ENCODE results near the gene GOSR1. TPM values are rescaled to one million over a fixed set of nuclear protein-coding genes. Genes with fewer than 3 reads are reported as not detected.

The GOSR1 gene
- total RNA-seq, 1 experiment from 2014 or later: 58.1 TPM

DNA sequence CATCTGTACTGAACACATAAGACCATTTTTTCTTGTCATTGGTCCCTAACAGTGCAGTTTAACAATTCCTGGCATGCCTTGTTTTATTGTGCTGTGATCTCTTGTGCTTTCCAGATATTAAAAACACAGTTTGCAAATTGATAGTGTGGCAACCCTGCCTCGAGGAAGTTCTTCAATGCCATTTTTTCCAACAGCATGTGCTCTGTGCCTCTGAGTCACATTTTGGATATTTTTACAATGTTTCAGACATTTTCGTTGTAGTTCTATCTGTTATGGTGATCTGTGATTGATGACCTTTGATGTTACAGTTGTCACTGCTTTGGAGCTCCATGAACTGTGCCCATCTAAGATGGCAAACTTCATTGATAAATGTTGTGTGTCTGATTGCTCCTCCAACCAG is 66.2 kb downstream of the GOSR1 start:
- no peaks in the 10 kb centered on the region for H3K9me3 ChIP-seq (ENCODE audit: control insufficient read depth, low read depth, low read length)

More for the DNA sequence above, 66.2 kb downstream of the GOSR1 start:
- Histone ChIP-seq H3K4me1 (ENCODE audit: insufficient read depth, low read length) (no peaks in the 10 kb centered on the region), H4K5ac (ENCODE audit: insufficient read length, low read depth, low read length) (no peak overlapping the region), H2BK5ac (ENCODE audit: insufficient read length, low read length) (no peak overlapping the region), H2AK5ac (ENCODE audit: insufficient read length, low read length) (no peak overlapping the region), H3K4me2 (ENCODE audit: insufficient read depth, insufficient read length, low read length) (no peak overlapping the region), H4K91ac (ENCODE audit: insufficient read length, low read depth, low read length) (no peak overlapping the region), H3K79me2 (ENCODE audit: insufficient read depth, low read length) (no peaks in the 10 kb centered on the region), H3K18ac (ENCODE audit: insufficient read length, low read depth, low read length) (no peak overlapping the region), H3K23ac (ENCODE audit: insufficient read length, low read depth, low read length) (no peak overlapping the region), H3K27me3 (ENCODE audit: insufficient read depth, low read length) (no peaks in the 10 kb centered on the region), H3T11ph (ENCODE audit: low read length) (no peak overlapping the region), H2BK20ac (ENCODE audit: low read depth, low read length, poor library complexity, severe bottlenecking) (no peak overlapping the region), H2AFZ (ENCODE audit: low read length) (no peak overlapping the region), H3K14ac (ENCODE audit: insufficient read depth, low read length) (no peak overlapping the region), H3K27ac (ENCODE audit: insufficient read length, low read depth, low read length) (no peak overlapping the region), H3K23me2 (ENCODE audit: insufficient read length, low read depth, low read length, poor library complexity, severe bottlenecking) (no peaks in the 10 kb centered on the region), H3K4ac (ENCODE audit: low read depth, low read length) (no peak overlapping the region), H4K20me1 (ENCODE audit: control insufficient read depth, insufficient read depth, insufficient read length) (no peaks in the 10 kb centered on the region), H4K8ac (replicated peaks; ENCODE audit: insufficient read length, low read depth, low read length) (no peak overlapping the region), H3K79me1 (ENCODE audit: insufficient read depth, low read depth, low read length, poor library complexity, severe bottlenecking) (no peaks in the 10 kb centered on the region), H3K9ac (ENCODE audit: extremely low read depth, insufficient read length, low read length) (no peak overlapping the region), H2BK15ac (ENCODE audit: low read depth, low read length) (no peak overlapping the region), H2BK120ac (ENCODE audit: low read depth, low read length, poor library complexity, severe bottlenecking) (no peak overlapping the region), H3K56ac (ENCODE audit: insufficient read length, low read depth, low read length) (no peak overlapping the region), H2BK12ac (ENCODE audit: insufficient read length, low read depth, low read length) (no peak overlapping the region)
- no CpG with 5 or more reads among the region's 2 CpGs for WGBS (ENCODE audit: extremely low coverage, insufficient read length, low lambda C conversion rate)
- no peak for DNase-seq
- Mint-ChIP-seq H3K27me3 (ENCODE audit: low read depth) (no peaks in the 10 kb centered on the region; the same call in 1 of the 2 replicates), H3K36me3 (ENCODE audit: insufficient read depth in 1 of 3, low read depth in 3 of 3) (no peaks in the 10 kb centered on the region), H3K9me3 (no peaks in the 10 kb centered on the region), H3K4me1 (peaks cover 0 to 4% of the 10 kb centered on the region in 2 experiments; a peak in 1 of 4 replicates), H3K27ac (no peak overlapping the region), H3K4me3 (no peak overlapping the region)
- TF ChIP-seq, protein P1, sequence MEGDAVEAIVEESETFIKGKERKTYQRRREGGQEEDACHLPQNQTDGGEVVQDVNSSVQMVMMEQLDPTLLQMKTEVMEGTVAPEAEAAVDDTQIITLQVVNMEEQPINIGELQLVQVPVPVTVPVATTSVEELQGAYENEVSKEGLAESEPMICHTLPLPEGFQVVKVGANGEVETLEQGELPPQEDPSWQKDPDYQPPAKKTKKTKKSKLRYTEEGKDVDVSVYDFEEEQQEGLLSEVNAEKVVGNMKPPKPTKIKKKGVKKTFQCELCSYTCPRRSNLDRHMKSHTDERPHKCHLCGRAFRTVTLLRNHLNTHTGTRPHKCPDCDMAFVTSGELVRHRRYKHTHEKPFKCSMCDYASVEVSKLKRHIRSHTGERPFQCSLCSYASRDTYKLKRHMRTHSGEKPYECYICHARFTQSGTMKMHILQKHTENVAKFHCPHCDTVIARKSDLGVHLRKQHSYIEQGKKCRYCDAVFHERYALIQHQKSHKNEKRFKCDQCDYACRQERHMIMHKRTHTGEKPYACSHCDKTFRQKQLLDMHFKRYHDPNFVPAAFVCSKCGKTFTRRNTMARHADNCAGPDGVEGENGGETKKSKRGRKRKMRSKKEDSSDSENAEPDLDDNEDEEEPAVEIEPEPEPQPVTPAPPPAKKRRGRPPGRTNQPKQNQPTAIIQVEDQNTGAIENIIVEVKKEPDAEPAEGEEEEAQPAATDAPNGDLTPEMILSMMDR (conservative IDR thresholded peaks at IDR 0.05): no peak
